GM18517 (cell line): ENCODE results near the gene BCKDK.
"Not testable (repeated sequence)": the region's sequence is repeated elsewhere in the genome, so short reads cannot be mapped to it uniquely, and the experiment has no call there.

Source experiments
- ATAC-seq: cut with Tn5 transposase; IDR thresholded peaks from one replicate; pipeline ENCODE4 v1.9.1; 2021; ENCODE audit warnings: mild to moderate bottlenecking, moderate library complexity; ENCODE audit not compliant: unreplicated experiment

BCKDK gene

DNA sequence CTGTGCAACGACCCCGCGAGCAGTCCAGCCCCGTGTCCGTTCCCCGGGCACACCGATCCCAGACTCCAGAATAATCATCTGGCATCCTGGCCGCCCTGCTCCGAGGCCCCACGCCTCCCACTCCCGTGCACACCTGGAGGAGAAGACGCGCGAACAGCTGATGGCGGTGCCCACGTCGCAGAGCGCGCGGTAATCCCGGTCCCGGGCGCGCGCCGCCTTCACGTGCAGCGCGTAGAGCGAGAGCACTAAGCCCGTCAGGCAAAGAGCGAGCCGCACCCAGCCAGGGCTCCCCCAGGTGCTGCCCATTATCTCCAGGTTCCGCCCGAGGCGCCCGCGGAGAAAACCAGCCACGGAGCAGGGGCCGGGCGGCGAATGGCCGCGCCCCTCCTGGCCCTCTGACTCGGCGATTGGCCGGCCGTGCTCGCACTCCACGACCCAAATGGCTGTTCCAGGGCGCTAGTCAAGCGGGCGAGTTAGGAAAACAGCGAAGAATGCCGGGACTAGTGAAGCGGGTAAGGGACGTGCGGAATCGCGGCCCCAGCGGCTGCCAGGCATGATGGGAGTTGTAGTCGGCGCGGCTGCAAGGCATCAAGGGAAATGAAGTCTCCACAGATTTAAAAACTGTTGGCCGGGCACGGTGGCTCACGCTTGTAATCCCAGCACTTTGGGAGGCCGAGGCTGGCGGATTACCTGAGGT is 13.6 kb upstream of the BCKDK start, which contains the start of gene VKORC1:
Gene VKORC1 (minus strand): TSS at position 374 of the 697 bp plus-strand sequence. CDS start 68 bp downstream, at position 306.
- ATAC-seq = peak; percentile 82

DNA sequence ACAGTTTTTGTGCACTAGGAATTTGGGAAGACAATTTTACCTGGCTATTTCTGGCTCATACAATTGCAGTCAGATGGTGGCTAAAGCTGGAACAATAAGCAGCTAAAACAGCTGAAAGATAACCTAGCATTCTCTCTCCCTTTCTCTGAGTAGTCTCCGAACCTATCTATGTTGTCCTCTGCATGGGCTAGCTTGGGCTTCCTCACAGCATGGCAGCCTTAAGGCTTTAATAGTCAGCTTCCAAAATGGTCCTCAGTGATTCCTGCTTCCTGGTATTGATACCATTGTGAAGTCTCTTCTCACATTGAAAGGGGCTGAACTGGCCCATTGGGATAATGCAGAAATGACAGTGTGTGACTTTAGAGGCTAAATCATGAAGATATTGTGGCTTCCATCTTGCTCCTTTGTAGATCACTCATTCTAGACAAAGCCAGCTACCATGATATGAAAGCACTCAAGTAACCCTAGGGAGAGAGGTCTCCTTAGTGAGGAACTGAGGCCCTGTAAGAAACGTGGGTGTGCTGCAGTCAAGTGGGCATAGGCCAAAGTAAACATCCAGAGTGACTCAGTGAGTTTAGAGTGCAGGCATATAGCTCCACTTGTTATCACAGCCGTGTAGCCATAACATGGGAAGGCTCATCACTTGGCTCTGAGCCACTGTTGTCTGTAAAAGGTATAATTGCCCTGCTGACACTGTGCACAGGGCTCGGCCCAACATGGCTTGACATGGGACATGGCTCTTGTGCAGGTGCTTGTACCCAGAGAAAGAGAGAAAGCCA is 8.1 kb upstream of the BCKDK start:
- no peak for ATAC-seq

DNA sequence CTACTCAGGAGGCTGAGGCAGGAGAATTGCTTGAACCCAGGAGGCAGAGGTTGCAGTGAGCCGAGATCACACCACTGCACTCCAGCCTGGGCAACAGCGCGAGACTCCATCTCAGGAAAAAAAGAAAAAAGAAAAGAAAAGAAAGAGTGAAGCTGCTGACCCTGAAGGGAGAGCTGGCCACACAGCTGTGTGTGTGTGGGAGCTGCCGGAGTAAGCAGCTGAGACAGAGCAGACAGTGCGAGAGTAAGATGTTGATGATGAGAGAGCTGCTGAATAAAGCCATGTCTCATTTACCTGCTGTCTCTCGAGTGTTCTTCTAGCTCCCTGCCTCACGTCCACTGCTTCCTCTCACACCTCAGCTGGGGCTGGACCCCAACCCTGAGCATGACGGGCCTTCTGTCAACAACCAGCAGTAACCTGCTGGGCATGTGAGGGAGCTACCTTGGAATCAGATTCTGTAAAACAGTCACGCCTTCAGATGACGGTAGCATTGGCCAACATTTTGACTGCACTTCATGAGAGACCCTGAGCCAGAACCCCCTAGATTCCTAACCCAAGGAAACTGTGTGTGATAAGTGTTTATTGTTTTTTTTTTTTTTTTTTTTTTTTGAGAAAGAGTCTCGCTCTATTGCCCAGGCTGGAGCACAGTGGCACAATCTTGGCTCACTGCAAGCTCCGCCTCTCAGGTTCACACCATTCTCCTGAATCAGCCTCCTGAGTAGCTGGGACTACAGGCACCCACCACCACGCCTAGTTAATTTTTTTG is 7.1 kb upstream of the BCKDK start:
- ATAC-seq = not testable (repeated sequence)

DNA sequence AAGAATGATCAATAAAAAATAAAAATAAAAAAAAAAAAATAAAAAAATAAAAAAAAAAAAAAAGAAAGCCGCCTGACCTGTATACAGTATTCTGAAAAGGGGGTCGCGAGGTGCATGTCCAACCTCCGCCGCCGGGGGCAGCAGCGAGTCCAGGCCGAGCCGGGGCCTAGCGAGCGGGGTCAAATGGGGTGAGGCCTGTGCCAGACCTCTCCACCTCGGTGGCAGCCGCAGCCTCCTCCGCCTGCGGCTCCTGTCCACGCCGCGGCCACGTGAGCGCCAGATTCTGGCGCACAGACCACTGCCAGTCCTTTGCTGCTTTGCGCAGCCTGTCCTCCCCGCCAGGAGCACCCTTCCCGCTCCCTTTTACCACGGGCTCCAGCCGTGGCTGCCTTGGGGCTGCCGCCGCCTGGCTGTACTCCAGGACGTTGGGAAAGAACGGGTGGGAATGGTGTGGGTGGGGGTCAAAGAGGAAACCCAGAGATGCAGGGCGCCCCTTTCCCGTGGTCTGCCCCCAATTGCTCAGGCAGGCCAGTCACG is 2.4 kb upstream of the BCKDK start:
- peak; percentile 44 for ATAC-seq

GRCh38 chr16:31106509-31107464 is 1.4 kb upstream of the BCKDK start:
- ATAC-seq = no peak

DNA sequence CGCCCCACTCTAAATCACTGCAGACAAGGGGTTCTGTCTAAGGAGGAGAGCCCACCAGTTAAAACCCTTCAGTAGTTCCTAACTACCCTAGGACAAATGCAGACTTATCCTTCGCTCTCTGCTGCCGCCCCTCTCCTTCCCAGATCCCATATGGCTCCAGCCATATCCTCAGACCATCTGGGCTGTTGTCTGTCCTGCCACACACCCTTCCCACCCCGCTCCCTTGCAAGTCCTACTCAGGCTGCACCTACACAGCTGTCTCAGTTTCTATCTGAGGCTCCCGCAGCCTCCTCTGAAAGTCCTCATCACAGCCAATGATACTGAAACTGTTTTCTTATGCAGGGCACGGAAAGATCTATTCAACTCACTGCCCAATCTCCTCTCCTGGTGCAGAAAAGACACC is 720 bp upstream of the BCKDK start:
- peak; percentile 62 for ATAC-seq

GRCh38 chr16:31108794-31109558 is 790 bp downstream of the BCKDK start:
- ATAC-seq = no peak

- no peak for ATAC-seq
Measured at GRCh38 chr16:31109622-31110021, 1.4 kb downstream of the BCKDK start.

DNA sequence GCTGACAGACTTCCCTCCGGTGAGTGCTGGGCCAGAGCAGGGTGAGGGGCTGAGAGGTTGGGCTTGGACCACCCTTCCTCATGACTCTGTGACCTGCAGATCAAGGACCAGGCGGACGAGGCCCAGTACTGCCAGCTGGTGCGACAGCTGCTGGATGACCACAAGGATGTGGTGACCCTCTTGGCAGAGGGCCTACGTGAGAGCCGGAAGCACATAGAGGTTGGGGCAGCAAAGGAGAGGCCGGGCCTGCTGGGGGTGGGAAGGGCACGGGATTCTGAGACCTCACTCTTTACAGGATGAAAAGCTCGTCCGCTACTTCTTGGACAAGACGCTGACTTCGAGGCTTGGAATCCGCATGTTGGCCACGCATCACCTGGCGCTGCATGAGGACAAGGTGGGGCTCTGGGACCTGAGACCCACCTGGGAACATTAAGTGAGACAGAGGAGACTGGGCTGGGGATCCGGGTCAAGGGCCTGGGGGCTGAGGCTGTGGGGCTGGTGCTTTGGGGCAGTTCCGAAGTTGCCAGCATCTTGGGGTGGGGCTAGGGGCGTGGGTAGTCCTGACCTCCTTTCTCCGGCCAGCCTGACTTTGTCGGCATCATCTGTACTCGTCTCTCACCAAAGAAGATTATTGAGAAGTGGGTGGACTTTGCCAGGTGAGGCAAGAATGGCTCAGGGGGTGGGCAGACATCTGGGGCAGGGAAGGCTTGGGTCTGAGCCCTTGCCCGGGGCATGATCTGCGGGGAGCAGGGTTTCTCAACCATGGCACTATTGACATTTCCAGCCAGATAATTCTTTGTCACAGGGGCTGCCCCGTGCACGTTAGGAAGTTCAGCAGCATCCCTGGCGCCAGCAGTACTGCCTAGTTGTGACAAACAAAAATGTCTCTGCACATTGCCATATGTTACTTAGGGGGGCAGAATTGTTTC is 2.2 kb downstream of the BCKDK start:
- ATAC-seq = no peak

DNA sequence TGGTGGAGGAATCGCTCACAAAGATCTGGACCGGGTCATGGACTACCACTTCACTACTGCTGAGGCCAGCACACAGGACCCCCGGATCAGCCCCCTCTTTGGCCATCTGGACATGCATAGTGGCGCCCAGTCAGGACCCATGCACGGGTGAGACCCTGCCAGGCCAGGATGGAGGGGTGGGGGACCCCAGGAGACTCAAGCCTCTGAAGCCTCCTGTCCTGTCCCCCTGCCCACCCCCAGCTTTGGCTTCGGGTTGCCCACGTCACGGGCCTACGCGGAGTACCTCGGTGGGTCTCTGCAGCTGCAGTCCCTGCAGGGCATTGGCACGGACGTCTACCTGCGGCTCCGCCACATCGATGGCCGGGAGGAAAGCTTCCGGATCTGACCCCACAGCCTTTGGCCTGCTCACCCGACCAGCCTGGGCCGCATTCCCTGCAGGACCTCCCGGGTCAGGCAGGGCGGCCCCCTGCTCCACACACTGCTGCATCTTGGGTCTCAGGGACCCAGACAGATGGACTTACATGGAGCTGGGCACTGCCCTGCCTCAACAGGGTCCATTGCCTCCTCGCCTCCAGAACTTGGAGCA is 3.8 kb downstream of the BCKDK start:
- no peak for ATAC-seq

GRCh38 chr16:31112711-31113110 is 4.5 kb downstream of the BCKDK start:
- no peak for ATAC-seq

DNA sequence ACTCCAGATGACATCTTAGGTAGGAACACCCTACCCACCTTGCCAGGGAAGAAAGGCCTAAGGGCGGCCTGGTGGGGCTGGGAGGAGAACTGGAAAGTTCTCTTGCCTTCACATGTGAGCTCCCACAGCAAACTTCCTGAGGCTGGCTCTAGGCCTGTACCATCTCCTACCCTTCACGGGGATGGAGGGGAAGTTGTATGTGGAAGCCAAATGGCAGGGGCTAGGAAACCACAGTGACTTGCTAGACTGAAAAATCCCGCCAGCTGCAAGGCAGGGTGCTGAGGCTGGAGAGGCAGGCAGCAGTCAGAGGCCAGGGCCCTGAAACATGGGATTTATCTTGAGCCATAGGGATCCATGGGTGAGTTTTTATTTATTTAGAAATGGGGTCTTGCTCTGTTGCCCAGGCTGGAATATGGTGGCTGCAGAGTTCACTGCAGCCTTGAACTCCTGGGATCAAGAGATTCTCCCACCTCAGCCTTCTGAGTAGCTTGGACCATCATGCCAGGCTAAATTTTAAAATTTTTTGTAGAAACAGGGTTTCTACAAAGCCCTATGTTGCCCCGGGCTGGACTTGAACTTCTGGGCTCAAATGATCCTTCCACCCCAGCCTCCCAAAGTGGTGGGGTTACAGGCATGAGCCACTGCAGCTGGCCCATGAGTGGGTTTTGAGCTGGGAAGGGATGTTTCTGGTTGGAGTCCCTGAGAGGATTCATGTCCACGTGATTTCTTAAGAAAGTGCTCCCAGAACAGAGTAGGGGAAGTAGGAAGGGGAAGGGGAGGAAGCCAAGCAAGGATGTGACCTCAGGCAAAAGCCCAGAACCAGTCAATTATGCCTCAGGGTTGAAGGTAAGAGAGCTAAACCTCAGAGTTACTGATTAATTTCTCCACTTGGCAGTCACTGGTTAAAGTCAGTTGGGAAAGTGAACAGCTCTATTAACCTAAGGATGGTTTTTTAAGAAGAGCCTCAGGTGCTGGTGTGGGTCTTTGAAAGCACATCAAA is 5.2 kb downstream of the BCKDK start:
- ATAC-seq = no peak

GRCh38 chr16:31114468-31114867 is 6.3 kb downstream of the BCKDK start:
- ATAC-seq = no peak

DNA sequence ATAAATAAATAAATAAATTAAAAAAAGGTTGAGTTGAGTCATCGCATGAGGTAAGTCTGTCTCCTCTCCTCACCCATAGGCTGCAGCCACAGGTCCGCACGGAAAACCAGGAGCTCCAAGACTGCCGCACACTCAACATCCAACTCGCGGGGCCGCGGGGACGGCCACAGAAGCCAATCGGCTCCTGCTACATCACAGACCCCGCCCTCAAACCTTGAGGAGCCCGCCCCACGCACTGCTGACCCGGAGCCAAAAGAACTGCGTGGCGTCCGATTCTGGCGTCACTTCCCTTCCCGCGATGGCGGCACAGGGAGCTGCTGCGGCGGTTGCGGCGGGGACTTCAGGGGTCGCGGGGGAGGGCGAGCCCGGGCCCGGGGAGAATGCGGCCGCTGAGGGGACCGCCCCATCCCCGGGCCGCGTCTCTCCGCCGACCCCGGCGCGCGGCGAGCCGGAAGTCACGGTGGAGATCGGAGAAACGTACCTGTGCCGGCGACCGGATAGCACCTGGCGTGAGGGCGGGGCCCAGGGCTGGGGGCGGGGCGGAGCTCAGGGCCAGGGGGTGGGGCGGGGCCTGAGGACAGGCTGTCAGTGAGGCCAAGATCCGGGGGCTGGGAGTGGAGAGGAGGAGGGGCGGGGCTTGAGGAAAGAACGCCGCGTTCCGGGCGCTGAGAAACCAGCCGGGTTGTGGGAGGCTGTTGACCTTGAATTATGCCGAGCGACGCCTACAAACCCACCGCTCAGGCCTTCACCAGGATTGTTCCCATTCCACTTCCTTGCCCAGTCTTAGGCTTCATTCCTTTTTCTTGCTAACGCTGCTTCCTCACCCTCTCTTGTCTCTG is 9.4 kb downstream of the BCKDK start, which contains the start of gene KAT8:
Gene KAT8 (plus strand): TSS at position 281 of the 839 bp plus-strand sequence. CDS start 18 bp downstream, at position 299.
- ATAC-seq = peak; percentile 86
